HG03575 (cell line): ENCODE results near the gene MYL5.

Experiments
- ATAC-seq: cut with Tn5 transposase; IDR thresholded peaks from one replicate; pipeline ENCODE4 v1.9.1; 2021; ENCODE audit not compliant: unreplicated experiment, insufficient number of reproducible peaks, low FRiP score; ENCODE audit errors: extremely low read depth

MYL5 gene

GRCh38 chr4:654871-655463, 19.4 kb upstream of the MYL5 start:
- no peak for ATAC-seq

- no peak for ATAC-seq
Measured at GRCh38 chr4:655464-656151, 18.7 kb upstream of the MYL5 start.

- ATAC-seq, result no peak
Measured at GRCh38 chr4:656436-657337, 17.7 kb upstream of the MYL5 start.

- ATAC-seq, result no peak
Measured at GRCh38 chr4:657338-657833, 17.0 kb upstream of the MYL5 start.

- no peak for ATAC-seq
Measured at GRCh38 chr4:657834-658667, 16.3 kb upstream of the MYL5 start.

- ATAC-seq, result no peak
Measured at GRCh38 chr4:658681-659667, 15.4 kb upstream of the MYL5 start.

- no peak for ATAC-seq
Measured at GRCh38 chr4:659851-660250, 14.5 kb upstream of the MYL5 start.

GRCh38 chr4:660401-660800, 13.9 kb upstream of the MYL5 start:
- ATAC-seq, result no peak

- ATAC-seq, result no peak
Measured at GRCh38 chr4:661231-661630, 13.1 kb upstream of the MYL5 start.

GRCh38 chr4:661881-662761, 12.2 kb upstream of the MYL5 start:
- ATAC-seq, result no peak

- no peak for ATAC-seq
Measured at GRCh38 chr4:663046-663437, 11.3 kb upstream of the MYL5 start.

GRCh38 chr4:663438-664428, 10.6 kb upstream of the MYL5 start:
- ATAC-seq, result no peak

- no peak for ATAC-seq
Measured at GRCh38 chr4:664713-665231, 9.6 kb upstream of the MYL5 start.

- ATAC-seq, result no peak
Measured at GRCh38 chr4:665381-665750, 9.0 kb upstream of the MYL5 start.

- no peak for ATAC-seq
Measured at GRCh38 chr4:665751-666435, 8.4 kb upstream of the MYL5 start.
